Measurements from ENCODE around the gene NBAS. TPM values are rescaled to one million over a fixed set of nuclear protein-coding genes. Genes with fewer than 3 reads are reported as not detected.

The NBAS gene
- total RNA-seq, 1 donor from 2014 or later, result 29.7 TPM

DNA sequence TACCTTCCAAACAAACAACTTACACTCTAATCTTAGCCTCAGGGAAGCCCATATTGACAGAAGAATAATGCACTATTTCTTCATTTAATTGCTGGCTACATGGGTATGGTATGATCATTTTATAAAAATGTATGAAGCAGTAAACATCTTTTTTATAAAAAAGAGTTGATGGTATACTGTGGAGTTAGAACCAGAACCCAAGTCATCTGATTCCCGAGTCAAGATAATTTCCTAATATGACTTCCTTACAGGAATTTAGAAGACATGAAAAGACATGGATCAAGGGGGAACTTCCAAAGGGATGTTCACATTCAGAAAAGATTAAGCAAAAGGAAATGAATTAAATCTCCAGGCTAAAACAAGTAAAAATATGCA is 171.8 kb downstream of the NBAS start:
- no peak for TF ChIP-seq POLR2AphosphoS5 (IDR thresholded peaks at IDR 0.05; ENCODE audit: insufficient read depth in 1 of 2, low read depth in 1 of 2)
- TF ChIP-seq, protein P1, sequence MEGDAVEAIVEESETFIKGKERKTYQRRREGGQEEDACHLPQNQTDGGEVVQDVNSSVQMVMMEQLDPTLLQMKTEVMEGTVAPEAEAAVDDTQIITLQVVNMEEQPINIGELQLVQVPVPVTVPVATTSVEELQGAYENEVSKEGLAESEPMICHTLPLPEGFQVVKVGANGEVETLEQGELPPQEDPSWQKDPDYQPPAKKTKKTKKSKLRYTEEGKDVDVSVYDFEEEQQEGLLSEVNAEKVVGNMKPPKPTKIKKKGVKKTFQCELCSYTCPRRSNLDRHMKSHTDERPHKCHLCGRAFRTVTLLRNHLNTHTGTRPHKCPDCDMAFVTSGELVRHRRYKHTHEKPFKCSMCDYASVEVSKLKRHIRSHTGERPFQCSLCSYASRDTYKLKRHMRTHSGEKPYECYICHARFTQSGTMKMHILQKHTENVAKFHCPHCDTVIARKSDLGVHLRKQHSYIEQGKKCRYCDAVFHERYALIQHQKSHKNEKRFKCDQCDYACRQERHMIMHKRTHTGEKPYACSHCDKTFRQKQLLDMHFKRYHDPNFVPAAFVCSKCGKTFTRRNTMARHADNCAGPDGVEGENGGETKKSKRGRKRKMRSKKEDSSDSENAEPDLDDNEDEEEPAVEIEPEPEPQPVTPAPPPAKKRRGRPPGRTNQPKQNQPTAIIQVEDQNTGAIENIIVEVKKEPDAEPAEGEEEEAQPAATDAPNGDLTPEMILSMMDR (IDR thresholded peaks at IDR 0.05), result no peak
- TF ChIP-seq POLR2A (IDR thresholded peaks at IDR 0.05), result no peak
- Histone ChIP-seq H3K4me1 (no peaks in the 10 kb centered on the region), H3K9me3 (no peaks in the 10 kb centered on the region), H3K36me3 (peaks cover 0 to 11% of the 10 kb centered on the region in 2 donors), H3K27me3 (no peaks in the 10 kb centered on the region), H3K4me3 (no peak overlapping the region), H3K27ac (no peak overlapping the region)
- intact Hi-C loops (cut with DNase I), result no loop called here
- no peak for DNase-seq (ENCODE audit: extremely low spot score in 2 of 2)

DNA sequence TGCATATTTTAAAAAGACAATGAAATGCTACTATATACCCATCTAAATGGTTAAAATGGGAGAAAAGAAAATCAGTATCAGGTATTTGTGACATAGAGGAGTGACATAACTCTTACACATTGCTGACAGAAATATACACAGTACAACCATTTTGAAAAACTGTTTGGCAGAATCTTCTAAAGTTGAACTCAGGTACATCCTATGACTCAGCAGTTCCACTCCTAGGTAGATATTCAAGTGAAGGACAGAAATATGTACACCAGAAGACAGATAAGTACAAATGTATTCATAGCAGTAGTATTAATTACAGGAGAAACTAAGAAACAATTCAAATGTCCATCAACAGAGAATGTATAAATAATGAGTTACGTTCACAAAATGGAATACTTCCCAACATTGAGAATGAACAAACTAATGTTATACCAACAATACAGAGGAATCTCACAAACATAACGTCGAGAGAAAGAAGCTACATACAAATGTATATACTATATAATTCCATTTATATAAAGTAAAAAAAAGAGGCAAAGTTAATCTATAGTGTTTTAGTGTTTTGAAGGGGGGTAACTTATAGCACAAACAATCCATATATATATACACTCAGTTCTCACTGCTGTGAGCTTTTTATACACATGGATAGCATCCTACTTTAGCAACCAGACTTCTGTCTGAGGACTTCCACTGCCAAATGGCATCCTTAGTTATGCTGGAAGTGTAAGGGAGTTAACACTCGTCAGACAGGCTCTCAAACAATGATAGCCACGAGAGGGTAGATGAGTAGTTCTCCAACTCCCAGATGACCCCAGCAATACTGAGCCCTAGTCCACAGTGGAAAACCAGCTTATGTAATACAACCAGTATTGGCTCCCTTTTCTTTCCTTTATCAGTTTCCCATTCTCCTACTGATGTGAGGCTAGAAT is 172.5 kb downstream of the NBAS start:
- Histone ChIP-seq H3K9me3 (no peaks in the 10 kb centered on the region), H3K4me3 (no peak overlapping the region), H3K4me1 (no peaks in the 10 kb centered on the region), H3K27me3 (no peaks in the 10 kb centered on the region), H3K36me3 (peaks cover 0 to 11% of the 10 kb centered on the region in 2 donors), H3K27ac (no peak overlapping the region)
- intact Hi-C loops (cut with DNase I), result no loop called here
- TF ChIP-seq, protein P1 (IDR thresholded peaks at IDR 0.05), result no peak
- TF ChIP-seq POLR2A (IDR thresholded peaks at IDR 0.05), result no peak
- no peak for TF ChIP-seq POLR2AphosphoS5 (IDR thresholded peaks at IDR 0.05; ENCODE audit: insufficient read depth in 1 of 2, low read depth in 1 of 2)
- no peak for DNase-seq (ENCODE audit: extremely low spot score in 2 of 2)

DNA sequence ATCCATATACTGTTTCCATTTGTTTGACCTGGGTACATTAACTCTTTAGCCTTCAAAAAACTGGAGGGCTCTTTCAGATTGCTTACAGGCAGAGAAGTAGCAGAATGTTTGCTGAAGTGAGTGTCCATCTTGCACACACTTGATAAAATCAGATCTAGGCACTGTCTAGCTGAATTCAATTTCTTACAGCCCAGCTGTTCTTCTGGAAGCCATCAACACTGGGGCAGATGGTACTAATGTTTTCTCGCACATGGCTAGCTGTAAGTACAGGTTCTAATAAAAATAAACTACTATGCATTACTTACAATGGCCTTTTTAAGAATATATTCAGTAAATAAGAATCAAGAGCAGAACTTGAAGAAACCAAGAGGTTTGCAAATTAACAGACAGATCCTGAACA is 175.9 kb downstream of the NBAS start:
- no peak for DNase-seq (ENCODE audit: extremely low spot score in 2 of 2)
- intact Hi-C loops (cut with DNase I), result no loop called here
- H3K4me1 ChIP-seq, result no peaks in the 10 kb centered on the region
- H3K36me3 ChIP-seq, result peaks cover 0 to 4% of the 10 kb centered on the region in 2 donors
- no peaks in the 10 kb centered on the region for H3K27me3 ChIP-seq
- TF ChIP-seq POLR2A (IDR thresholded peaks at IDR 0.05) (no peak), POLR2AphosphoS5 (IDR thresholded peaks at IDR 0.05; ENCODE audit: insufficient read depth in 1 of 2, low read depth in 1 of 2) (no peak)
- TF ChIP-seq, protein P1 (IDR thresholded peaks at IDR 0.05), result no peak
- H3K27ac ChIP-seq, result no peak overlapping the region
- H3K4me3 ChIP-seq, result no peak overlapping the region
- no peaks in the 10 kb centered on the region for H3K9me3 ChIP-seq

DNA sequence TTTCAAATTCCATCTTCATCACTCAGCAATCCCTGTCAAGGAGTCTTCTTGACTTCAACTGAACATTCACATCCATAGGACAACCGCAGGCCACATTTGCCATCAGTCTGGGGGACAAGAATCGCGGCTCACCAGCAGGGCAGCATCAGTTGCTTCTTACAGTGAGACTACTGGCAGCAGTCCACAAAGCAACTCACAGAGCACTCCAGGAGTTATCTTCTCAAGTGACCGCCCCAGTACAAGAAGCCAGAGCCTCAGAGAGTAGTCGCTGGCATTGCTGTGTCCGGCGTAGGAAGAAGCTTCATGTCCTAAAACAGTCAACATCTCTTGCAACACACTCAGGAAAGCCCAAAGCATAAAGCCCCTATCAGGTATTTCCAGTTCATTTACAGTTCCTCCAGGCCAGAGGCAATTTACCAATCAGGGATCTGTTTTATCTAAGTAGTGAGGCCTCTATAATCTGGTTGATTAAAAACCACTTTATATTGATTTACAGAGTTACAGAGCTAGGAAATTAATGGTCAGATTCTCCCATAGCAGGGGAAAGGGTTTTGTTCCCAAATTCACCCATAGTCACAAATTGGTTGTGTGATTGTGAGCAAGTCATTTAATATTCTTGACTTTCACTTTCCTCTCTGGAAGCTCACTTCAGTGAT is 177.3 kb downstream of the NBAS start:
- Histone ChIP-seq H3K4me3 (no peak overlapping the region), H3K27ac (no peak overlapping the region), H3K9me3 (no peaks in the 10 kb centered on the region), H3K4me1 (no peaks in the 10 kb centered on the region), H3K36me3 (peaks cover 0 to 15% of the 10 kb centered on the region in 2 donors), H3K27me3 (no peaks in the 10 kb centered on the region)
- no peak for DNase-seq (ENCODE audit: extremely low spot score in 2 of 2)
- TF ChIP-seq POLR2AphosphoS5 (IDR thresholded peaks at IDR 0.05; ENCODE audit: insufficient read depth in 1 of 2, low read depth in 1 of 2) (no peak), POLR2A (IDR thresholded peaks at IDR 0.05) (no peak)
- TF ChIP-seq, protein P1 (IDR thresholded peaks at IDR 0.05), result no peak
- intact Hi-C loops (cut with DNase I), result no loop called here
